ENCODE data around the gene GNG2. TPM values are rescaled to one million over a fixed set of nuclear protein-coding genes. Genes with fewer than 3 reads are reported as not detected.

The GNG2 gene
- total and polyA plus RNA-seq, 2 experiments from 2014 or later = 9.9 to 14.8 TPM

GRCh38 chr14:51867741-51868140 lies 7.3 kb downstream of the GNG2 start (continued):
- no peak for TF ChIP-seq ZNF462 (CRISPR knock-in tag; IDR thresholded peaks at IDR 0.05)
- TF ChIP-seq ETS1 (IDR thresholded peaks at IDR 0.05) = no peak
- no peak for TF ChIP-seq NANOG (IDR thresholded peaks at IDR 0.05; ENCODE audit: borderline replicate concordance)

- H2AFZ ChIP-seq = no peak overlapping the region
- Mint-ChIP-seq H3K4me1 (peaks cover 17% of the 10 kb centered on the region), H3K4me3 (no peak overlapping the region), H3K27me3 (ENCODE audit: insufficient read depth, low read depth, poor library complexity) (peaks cover 4% of the 10 kb centered on the region), H3K9me3 (no peaks in the 10 kb centered on the region), H3K36me3 (ENCODE audit: low read depth) (no peaks in the 10 kb centered on the region), H3K27ac (no peak overlapping the region)
- H3K27me3 ChIP-seq (ENCODE audit: insufficient read depth) = peaks cover 10% of the 10 kb centered on the region; the same call in 1 of the 2 replicates
- no peaks in the 10 kb centered on the region for H3F3A ChIP-seq (replicated peaks; ENCODE audit: low read depth)
- ATAC-seq = no peak
- H3K36me3 ChIP-seq (ENCODE audit: insufficient read depth) = no peaks in the 10 kb centered on the region
- no peak for DNase-seq (ENCODE audit: low spot score)
- H3K4me1 ChIP-seq (ENCODE audit: insufficient read depth) = peaks cover 35% of the 10 kb centered on the region
- H3K9me2 ChIP-seq (ENCODE audit: insufficient read depth) = peaks cover 3% of the 10 kb centered on the region; the same call in 1 of the 2 replicates
- no peak overlapping the region for H3K4me2 ChIP-seq
- no peak overlapping the region for H3K27ac ChIP-seq (ENCODE audit: low read depth)
- H4K20me1 ChIP-seq (replicated peaks; ENCODE audit: insufficient read depth) = no peaks in the 10 kb centered on the region
- TF ChIP-seq NANOG (IDR thresholded peaks at IDR 0.05; ENCODE audit: borderline replicate concordance) = no peak
- TF ChIP-seq JUNB (IDR thresholded peaks at IDR 0.05; ENCODE audit: unreplicated experiment) = no peak
- no peak for TF ChIP-seq CREB1 (CRISPR knock-in tag; IDR thresholded peaks at IDR 0.05; ENCODE audit: low read depth)
- TF ChIP-seq CTCF (conservative IDR thresholded peaks at IDR 0.05; ENCODE audit: low read depth in 2 of 2) = no peak
- TF ChIP-seq ZNF462 (CRISPR knock-in tag; IDR thresholded peaks at IDR 0.05) = no peak
- TF ChIP-seq STAT1 (IDR thresholded peaks at IDR 0.05; ENCODE audit: unreplicated experiment) = no peak
- H3K4me3 ChIP-seq = no peak overlapping the region
- H3K79me2 ChIP-seq (replicated peaks; ENCODE audit: insufficient read depth) = peaks cover 19% of the 10 kb centered on the region
These were observed 8.0 kb downstream of the GNG2 start for GRCh38 chr14:51868405-51868804.
